ENCODE data around the gene TCL1B.
"Not testable (repeated sequence)": the region's sequence is repeated elsewhere in the genome, so short reads cannot be mapped to it uniquely, and the experiment has no call there.

TCL1B gene

DNA sequence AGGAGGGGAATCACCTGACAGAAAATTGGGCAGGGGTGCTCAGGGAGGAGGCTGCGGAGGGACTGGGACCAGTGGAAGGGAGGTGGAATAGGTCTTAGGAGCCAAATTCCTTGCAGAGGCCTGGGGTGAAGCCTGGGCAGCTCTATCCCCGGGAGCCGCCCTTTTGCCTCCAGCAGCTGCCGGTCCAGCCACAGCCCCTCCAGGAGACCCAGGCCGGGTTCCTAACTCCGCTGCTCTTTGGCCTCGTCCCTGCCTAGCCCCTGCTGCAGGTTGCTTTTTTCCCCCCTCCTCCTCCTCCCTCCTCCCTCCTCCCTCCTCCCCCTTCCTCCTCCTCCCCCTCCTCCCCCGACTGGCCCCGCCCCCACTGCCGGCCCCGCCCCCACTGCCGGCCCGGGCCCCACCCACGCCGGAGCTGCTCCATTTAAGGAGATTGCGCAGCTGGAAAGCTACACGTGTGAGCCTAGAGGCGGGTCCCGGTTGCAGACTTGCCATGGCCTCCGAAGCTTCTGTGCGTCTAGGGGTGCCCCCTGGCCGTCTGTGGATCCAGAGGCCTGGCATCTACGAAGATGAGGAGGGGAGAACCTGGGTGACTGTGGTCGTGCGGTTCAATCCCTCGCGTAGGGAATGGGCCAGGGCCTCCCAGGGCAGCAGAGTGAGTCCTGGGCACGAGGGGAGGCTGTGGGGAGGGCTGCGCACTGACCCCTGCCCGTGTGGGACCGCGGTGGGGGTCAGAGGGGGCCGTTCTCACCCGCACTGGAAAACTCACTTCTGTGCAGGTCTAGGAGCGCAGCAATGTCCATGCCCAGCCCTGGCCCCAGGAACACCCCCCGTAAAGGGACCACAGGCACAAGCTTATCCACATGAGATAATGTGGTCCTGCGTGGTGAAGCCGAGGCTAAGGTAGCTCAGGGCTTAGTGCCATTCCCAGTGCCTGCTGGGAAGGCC is at the start of gene TCL1B:
Gene TCL1B, plus strand, starts transcription at position 449 of the 945 bp plus-strand sequence. Its CDS starts 42 bp downstream, at position 491.
- DNase-seq: no peak

DNA sequence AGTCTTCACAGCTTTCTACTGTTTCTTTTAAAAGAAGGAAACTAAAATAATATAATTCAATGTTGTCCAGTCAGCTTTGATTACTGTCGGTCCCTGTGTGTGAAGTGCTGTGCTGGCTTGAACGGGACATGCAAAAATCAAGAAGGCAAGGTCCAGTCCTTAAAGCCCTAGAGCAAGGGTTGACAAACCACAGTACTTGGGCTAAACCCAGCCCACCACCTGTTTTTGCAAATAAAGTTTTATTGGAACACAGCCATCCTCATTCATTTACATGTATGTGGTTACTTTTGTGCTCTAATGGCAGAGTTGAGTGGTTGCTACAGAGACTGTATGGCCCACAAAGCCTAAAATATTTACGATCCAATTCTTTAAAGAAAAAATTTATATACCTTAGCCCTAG is 41.2 kb upstream of the TCL1B start:
- DNase-seq: no peak

GRCh38 chr14:95645389-95645996 is 40.7 kb upstream of the TCL1B start:
- DNase-seq: no peak

DNA sequence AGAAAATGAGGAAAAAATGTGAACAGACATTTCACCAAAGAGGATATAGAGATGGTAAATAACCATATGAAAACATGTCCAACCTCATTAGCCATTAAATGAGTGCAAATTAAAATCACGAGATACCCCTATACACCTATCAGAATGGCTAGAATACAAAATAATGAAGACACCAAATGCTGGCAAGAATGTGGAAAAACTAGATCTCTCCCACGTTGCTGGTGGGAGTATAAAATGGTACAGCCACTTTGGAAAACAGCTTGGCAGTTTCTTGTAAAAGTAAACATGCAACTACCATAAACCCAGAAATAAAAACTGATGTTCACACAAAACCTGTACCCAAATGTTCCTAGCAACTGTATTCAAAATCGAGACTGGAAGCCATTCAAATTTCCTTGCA is 38.3 kb upstream of the TCL1B start:
- no peak for DNase-seq

- DNase-seq: no peak
These were observed 37.0 kb upstream of the TCL1B start for GRCh38 chr14:95649230-95649629.

GRCh38 chr14:95651028-95651427 is 35.2 kb upstream of the TCL1B start:
- DNase-seq: no peak

- DNase-seq: no peak
These were observed 34.2 kb upstream of the TCL1B start for GRCh38 chr14:95651821-95652583.

DNA sequence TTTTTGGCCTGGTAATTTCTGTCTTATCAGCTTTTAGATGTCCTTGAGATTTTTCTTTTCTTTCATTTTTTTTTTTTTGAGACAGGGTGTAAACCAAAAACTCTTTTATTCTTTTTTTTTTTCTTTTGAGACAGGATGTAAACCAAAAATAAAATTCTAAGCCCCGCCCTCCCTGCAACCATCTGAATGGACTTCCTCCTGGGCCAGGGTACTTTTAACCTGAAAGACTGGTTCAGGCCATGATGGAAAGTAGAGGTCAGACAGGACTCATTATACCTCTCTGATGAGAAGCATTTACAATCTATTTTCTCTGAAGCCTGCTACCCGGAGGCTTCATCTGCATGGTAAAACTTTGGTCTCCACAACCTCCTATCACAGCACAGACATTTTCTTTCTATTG is 33.5 kb upstream of the TCL1B start:
- no peak for DNase-seq

DNA sequence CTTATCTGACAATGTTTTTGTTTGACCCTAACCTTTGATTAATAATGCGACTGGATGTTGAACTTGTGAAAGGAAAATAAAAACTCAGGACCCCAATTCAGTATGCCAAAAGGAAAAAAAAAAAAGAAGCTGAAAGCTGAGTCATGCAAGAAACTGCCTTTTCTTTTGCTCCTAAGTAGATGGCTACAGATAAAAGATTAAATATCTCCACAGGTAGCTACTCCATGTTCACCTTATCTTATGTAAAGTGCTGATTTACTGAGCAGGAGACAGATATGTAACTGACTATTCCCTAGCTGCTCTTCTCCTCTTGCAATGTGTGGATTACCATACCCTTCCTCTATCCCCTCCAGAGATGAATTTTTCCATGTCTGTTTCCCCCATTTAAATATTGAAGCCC is 30.8 kb upstream of the TCL1B start:
- DNase-seq: no peak

DNA sequence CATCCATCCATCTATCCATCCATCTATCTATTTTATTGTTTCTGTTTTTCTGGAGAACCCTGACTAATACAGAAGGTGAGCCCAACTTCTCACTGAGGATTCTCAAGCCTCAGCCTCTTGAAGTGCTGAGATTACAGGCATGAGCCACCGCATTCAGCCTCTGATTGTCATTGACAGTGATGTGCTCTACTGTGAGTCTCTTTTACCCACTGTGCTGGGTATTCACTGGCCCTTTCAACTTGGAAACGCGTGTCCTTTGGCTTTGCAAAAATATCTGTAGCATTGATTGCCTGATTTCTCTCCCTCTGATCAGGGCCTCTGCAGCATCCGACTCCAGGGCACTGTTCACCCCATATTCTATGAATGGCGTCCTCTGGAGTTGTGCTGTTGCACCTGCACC is 29.6 kb upstream of the TCL1B start:
- no peak for DNase-seq

GRCh38 chr14:95657454-95657853 is 28.8 kb upstream of the TCL1B start:
- no peak for DNase-seq

DNA sequence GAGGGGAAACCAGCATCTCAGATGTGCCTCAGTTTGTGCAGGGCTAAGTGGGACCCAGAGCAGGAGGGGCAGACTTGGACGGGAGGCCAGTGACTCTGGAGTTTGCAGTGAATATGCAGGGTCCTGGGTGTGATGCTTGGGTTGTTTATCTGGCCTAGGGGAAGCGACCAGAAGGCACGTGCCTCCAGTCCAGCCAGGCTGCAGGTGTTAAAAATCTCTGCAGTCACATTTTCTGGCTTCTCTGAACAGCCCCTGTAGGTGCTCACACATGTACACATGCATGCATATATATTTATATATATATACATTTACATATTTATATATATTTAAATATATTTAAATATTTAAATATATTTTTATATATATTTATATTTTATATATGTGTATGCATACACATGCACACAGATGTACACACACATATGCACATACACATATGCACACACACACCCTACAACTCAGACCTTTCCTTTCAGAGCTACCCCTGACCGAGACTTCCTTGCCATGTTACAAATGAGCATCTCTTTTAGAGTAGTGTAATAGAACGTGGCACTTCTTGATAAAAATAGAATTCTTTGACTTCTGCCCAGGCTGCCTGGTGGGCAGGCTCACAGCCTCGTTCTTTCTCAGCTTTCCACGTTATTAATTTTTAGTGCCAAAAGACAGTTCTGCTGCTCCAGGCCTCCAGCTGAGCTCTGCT is 26.8 kb upstream of the TCL1B start:
- no peak for DNase-seq

GRCh38 chr14:95659990-95660385 is 26.2 kb upstream of the TCL1B start:
- no peak for DNase-seq

DNA sequence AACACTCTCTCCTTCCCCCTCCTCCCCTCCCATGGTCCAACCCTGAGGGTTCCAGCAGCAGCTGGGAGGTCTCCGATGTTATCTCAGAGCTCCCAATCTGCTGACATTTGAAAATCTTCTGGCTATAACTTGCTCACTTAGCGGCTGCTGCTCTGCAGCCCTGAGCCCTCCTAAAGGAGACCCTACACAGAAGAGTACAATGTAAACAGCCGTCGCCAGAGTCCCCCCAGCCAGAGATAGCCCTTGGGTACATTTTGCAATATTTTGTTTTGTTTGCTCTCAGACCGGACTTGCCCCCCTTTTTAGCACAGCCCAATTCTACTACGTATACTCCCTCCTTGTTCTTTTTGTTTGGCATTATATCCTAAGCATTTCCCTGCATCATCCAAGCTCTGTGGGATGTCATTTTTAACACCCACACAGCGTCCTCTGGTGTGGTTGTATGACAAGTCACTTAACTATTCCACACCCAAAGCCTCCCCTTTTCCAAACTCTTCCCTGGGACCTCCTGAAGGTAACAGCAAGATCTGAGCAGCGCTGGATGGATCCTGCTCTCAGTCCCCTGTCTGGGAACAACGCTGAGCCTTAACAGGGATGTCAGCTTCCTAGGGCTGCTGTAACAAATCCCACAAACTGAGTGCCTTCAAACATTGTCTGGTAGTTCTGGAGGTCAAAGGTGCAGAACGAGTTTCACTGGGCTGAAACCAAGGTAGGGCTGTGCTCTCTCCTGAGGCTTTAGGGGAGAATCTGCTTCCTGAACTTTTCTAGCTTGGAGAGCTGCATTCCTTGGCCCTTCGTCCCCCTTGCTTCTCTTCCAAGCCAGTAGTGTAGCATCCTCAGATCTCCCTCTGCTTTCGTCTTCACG is 25.3 kb upstream of the TCL1B start:
- no peak for DNase-seq

DNA sequence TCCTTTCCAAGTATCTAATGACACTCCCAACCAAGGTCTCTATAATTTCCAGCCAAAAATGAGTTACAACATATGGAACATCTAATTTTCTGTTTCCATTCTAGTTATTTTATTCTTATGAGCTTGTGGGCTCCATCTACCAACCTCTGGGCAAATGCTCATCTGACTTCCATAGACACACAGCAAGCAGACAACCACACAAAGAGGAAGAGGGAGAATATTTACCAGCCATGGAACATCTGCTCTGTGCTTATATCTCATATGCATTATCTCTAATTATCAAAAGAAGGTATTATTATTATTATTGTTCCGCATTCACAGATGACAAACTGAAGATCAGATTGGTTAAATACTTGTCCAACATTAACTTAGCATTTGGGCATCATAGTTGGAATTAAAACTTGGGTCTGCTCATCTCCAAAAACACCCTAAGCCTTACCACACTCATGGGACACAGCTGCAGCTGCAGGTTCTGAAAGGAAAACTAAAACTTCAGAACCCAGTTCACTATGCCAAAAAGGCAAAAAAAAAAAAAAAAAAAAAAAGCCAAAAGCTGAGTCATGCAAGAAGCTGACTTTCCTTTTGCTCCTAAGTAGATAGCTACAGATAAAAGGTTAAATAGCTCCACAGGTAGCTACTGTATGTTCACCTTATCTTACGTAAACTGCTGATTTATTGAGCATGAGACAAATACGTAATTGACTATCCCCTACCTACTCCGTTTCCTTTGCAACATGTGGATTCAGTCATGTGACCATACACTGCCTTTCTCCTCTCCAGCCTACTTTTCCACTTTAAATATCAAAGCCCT is 23.6 kb upstream of the TCL1B start:
- DNase-seq: no peak

GRCh38 chr14:95663226-95663797 is 22.9 kb upstream of the TCL1B start:
- DNase-seq: no peak

DNA sequence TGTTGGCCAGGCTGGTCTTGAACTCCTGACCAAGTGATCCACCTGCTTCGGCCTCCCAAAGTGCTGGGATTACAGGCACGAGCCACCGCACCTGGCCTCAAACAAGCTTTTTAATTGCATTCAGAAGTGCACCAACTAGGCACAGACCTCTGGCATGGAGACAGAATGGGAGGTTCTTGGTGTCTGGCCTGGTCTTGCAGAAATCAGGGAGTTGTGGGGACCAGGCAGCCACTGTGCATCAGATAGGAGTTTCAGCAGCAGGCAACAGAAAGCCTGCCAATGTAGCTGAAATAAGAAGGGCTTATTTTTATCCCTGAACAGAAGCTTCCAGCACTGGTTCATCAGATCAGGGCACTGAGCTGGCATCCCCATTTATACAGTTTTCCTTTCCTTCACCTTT is 22.2 kb upstream of the TCL1B start:
- DNase-seq: no peak

DNA sequence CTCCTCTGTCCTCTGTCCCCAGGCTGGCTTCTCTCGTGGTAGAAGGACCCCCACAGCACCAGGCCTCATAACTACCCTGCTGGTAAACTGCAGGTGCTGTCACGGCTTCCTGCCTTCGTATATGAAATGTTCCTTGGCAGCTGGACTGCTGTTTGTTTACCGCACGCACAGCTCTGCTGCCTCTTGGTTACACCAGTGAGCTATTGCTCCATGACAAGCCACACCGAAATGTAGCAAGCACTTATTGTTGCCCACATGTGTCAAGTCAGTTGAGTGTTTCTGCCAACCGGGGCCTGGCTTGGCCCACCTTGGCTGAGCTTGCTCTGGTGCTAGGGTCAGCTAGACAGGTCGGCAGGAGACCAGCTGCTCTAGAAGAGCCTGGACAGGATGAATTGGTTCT is 21.7 kb upstream of the TCL1B start:
- DNase-seq: no peak

DNA sequence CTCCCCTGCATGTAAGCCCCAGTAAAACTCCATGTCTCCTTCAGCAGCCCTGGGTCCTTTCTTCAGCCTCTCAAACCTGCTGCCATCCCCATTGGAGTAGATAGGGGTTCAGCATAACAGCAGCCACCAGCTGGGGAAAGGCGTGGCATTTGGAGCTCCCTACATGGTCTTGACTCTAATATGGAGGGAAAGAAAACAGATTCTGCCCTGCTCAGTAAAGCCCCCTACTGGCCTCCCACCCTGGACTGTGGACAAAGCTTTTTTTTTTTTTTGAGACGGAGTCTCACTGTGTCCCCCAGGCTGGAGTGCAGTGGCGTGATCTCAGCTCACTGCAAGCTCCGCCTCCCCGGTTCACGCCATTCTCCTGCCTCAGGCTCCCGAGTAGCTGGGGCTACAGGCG is 20.7 kb upstream of the TCL1B start:
- not testable (repeated sequence) for DNase-seq

DNA sequence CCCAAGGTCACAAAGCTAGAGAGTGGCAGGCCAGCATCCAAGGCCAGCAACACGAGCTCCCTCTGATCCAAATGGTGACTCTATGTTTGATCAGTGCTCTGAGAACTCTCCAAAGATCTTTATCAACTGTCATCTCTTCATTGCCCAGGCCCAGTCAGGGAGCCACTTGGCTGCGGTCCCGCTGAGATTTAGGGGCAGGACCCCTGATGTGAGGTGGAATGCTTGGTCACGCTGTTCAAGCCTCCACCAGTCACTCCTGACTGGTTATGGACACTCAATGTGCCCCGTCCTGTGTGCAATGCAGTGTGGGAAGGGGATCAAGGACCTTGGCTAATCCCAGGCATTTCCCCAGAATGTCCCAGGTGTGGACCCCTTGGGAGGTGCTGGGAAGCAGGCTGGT is 19.8 kb upstream of the TCL1B start:
- DNase-seq: no peak

DNA sequence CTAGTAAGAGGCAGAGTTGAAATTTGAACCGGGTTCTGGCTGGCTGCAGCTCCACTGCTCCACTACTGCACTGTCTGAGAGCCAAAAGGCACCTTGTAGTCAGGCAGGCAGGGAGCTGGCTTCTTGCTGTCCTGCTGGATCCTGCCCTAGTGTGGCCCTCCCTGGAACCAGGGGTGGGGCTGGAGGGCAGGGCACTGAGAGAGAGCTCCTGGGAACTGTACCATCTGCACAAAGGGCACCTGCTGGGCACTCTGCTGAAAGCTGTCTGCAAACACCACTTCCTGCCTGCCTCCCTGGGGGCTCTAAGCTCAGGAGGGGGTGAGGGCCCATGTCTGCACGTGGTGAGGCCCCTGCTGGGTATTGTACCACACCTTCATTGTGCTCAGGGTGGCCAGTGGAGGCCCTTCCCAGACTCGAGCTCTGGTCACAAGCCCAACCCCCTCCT is 19.0 kb upstream of the TCL1B start:
- DNase-seq: no peak
